Measurements from ENCODE around the gene IGSF8. TPM values are rescaled to one million over a fixed set of nuclear protein-coding genes. Genes with fewer than 3 reads are reported as not detected.

Gene IGSF8
- total RNA-seq, 1 donor from 2014 or later: 33.2 TPM

DNA sequence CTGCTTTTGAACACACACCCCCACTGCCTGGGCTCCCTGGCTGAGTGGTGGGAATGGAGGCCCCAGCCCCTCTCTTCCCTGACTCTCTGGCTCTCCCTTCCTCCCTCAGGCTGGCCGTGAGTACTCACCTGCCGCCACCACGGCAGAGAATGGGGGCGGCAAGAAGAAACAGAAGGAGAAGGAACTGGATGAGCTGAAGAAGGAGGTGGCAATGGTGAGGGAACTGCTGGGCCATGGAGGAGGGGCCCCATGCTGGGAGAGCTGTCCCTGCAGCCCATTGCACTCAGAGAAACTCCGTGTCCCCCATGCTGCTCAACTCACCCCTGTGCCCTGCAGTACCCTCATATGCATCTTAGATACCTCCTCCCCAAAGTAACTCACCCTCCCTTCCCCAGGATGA is 22.4 kb upstream of the IGSF8 start:
- TF ChIP-seq, protein P1, sequence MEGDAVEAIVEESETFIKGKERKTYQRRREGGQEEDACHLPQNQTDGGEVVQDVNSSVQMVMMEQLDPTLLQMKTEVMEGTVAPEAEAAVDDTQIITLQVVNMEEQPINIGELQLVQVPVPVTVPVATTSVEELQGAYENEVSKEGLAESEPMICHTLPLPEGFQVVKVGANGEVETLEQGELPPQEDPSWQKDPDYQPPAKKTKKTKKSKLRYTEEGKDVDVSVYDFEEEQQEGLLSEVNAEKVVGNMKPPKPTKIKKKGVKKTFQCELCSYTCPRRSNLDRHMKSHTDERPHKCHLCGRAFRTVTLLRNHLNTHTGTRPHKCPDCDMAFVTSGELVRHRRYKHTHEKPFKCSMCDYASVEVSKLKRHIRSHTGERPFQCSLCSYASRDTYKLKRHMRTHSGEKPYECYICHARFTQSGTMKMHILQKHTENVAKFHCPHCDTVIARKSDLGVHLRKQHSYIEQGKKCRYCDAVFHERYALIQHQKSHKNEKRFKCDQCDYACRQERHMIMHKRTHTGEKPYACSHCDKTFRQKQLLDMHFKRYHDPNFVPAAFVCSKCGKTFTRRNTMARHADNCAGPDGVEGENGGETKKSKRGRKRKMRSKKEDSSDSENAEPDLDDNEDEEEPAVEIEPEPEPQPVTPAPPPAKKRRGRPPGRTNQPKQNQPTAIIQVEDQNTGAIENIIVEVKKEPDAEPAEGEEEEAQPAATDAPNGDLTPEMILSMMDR (IDR thresholded peaks at IDR 0.05; ENCODE audit: unreplicated experiment): no peak
- DNase-seq (ENCODE audit: low spot score in 2 of 2, unreplicated experiment in 2 of 2): no peak
- H3K27me3 Mint-ChIP-seq (ENCODE audit: low read depth): no peaks in the 10 kb centered on the region
- peaks cover 13% of the 10 kb centered on the region for H3K4me1 Mint-ChIP-seq
- H3K27ac Mint-ChIP-seq: no peak overlapping the region
- no peaks in the 10 kb centered on the region for H3K36me3 Mint-ChIP-seq
- no peak overlapping the region for H3K4me3 Mint-ChIP-seq
- H3K9me3 Mint-ChIP-seq: no peaks in the 10 kb centered on the region

DNA sequence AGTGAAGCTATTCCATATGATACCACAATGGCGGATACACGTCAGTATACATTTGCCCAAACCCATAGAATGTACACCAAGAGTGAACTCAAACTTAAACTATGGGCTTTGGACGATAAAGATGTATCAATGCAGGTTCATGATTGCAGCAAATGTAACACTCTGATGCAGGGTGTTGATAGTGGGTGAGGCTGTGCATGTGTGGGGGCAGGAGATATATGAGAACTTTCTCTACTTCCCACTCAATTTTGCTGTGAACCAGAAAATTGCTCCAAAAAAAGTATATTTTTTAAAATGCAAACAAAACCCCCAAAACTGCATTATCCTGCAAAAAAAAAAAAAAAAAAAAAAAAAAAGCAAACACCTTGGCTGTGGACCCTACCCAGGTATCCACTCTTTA is 20.5 kb upstream of the IGSF8 start:
- Mint-ChIP-seq H3K4me3 (no peak overlapping the region), H3K4me1 (peaks cover 17% of the 10 kb centered on the region), H3K27ac (no peak overlapping the region), H3K36me3 (no peaks in the 10 kb centered on the region), H3K27me3 (ENCODE audit: low read depth) (no peaks in the 10 kb centered on the region), H3K9me3 (no peaks in the 10 kb centered on the region)
- TF ChIP-seq, protein P1 (IDR thresholded peaks at IDR 0.05; ENCODE audit: unreplicated experiment): no peak
- no peak for DNase-seq (ENCODE audit: low spot score in 2 of 2, unreplicated experiment in 2 of 2)

DNA sequence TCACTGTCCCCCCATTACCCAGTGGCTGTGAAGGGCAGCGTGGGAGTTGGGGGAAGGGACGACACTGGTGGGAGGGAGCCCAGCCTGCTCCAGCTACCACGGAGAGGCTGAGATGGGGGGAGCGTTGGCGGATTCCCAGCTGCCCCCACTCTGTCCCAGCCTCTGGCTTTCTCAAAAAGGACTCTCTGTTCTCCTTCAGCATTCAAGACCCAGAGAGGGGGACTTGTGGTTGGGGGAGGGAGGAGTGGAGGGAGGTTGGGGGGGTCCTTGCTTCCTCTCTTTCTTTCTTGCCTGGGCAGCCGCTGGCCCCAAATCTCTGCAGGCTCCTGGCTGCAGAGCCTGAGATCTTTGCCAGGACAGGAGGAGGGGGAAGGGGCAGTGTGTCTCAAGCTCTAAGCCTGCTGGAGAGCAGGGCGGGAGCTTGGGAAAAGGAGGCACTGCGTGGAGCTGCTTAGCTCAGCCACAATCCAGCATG is 19.3 kb upstream of the IGSF8 start:
- H3K27ac Mint-ChIP-seq: no peak overlapping the region
- no peak for DNase-seq (ENCODE audit: low spot score in 2 of 2, unreplicated experiment in 2 of 2)
- TF ChIP-seq, protein P1 (IDR thresholded peaks at IDR 0.05; ENCODE audit: unreplicated experiment): no peak
- no peaks in the 10 kb centered on the region for H3K36me3 Mint-ChIP-seq
- peaks cover 20% of the 10 kb centered on the region for H3K4me1 Mint-ChIP-seq
- no peaks in the 10 kb centered on the region for H3K9me3 Mint-ChIP-seq
- H3K27me3 Mint-ChIP-seq (ENCODE audit: low read depth): no peaks in the 10 kb centered on the region
- H3K4me3 Mint-ChIP-seq: no peak overlapping the region

DNA sequence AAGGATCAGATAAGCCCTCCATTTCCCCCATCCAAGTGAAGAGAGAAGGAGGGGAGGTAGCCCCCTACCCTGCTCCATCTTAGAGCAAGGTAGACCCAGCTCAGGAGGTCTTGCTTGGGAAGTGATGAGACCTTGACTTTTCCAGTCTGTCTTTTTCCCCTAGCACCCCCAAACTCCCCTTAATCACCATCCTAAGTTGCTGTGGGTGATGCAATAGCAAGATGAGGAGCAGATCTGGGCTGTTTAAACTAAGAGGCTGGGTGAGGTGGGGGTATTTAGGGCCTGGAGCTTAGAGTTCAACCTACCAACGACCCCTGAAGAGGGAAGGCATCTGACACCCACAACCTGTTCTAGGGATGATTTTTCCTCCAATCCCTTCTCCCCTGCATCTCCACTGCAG is 18.9 kb upstream of the IGSF8 start:
- no peaks in the 10 kb centered on the region for H3K36me3 Mint-ChIP-seq
- peaks cover 20% of the 10 kb centered on the region for H3K4me1 Mint-ChIP-seq

DNA sequence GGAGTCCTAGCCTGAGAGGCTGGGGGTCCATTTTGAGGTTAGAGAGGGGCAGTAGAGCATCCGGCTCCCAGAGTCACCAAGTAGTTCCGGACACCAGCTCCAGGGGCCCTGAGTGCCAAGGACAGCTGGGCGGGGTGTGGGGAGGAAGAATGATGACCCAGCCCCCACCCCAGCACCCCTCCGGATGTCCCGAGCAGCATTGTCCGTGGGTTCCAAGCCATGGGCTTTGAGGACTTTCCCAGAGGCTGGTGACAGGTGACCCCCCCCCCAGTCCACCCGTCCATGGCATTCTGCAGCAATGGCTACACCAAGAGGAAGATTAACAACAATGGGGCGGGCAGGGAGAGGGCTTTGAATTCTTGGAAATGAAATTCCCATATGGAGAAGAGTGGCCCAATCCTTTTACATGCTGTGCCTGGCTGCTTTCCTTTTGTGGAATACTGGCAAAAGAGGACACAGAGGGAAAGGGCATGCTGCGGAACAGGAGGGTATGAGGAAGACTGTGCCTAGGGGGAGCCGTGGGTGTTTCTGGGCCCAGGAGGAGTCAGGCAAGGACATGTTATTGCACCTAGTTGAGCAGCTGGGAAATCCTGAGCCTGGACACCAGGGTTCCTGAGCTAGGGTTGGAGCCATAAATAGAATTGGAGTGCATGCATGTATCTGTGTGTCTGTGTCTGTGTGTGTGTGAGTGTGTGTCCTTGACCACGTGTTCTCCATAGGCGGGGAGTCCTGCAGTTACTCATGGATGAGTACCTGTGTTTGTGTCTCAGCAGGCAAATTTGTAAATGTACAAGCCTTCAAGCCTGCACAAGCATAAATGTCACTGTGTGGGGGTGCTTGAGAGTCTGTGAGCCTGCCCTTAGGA is 18.1 kb upstream of the IGSF8 start:
- H3K4me1 Mint-ChIP-seq: peaks cover 20% of the 10 kb centered on the region
- no peak for DNase-seq (ENCODE audit: low spot score in 2 of 2, unreplicated experiment in 2 of 2)

More for the DNA sequence above, 18.9 kb upstream of the IGSF8 start:
- H3K27me3 Mint-ChIP-seq (ENCODE audit: low read depth): no peaks in the 10 kb centered on the region
- no peaks in the 10 kb centered on the region for H3K9me3 Mint-ChIP-seq
- no peak overlapping the region for H3K27ac Mint-ChIP-seq
- no peak for DNase-seq (ENCODE audit: low spot score in 2 of 2, unreplicated experiment in 2 of 2)
- TF ChIP-seq, protein P1 (IDR thresholded peaks at IDR 0.05; ENCODE audit: unreplicated experiment): no peak
- no peak overlapping the region for H3K4me3 Mint-ChIP-seq

More for the DNA sequence above, 18.1 kb upstream of the IGSF8 start:
- H3K9me3 Mint-ChIP-seq: no peaks in the 10 kb centered on the region
- TF ChIP-seq, protein P1 (IDR thresholded peaks at IDR 0.05; ENCODE audit: unreplicated experiment): no peak
- no peak overlapping the region for H3K27ac Mint-ChIP-seq
- no peaks in the 10 kb centered on the region for H3K27me3 Mint-ChIP-seq (ENCODE audit: low read depth)
- no peak overlapping the region for H3K4me3 Mint-ChIP-seq
- no peaks in the 10 kb centered on the region for H3K36me3 Mint-ChIP-seq

Data from mesothelial cell of epicardium (in vitro differentiated cells).